Stimulated activated CD4-positive, alpha-beta T cell treated with anti-CD3 and anti-CD28 coated beads, Interleukin-12 subunit alpha, Interleukin-12 subunit beta, amount 100 ng/mL, for 24 hours (primary cell): ENCODE results near the gene TDRD3.
"Not testable (repeated sequence)": the region's sequence is repeated elsewhere in the genome, so short reads cannot be mapped to it uniquely, and the experiment has no call there.

ENCODE experiments used
- DNase-seq, 2 experiments: peaks; one replicate each; pipeline ENCODE4 v3.0.0-alpha.2; 2020; ENCODE audit warnings: low read depth in 2 of 2

TDRD3 gene

DNA sequence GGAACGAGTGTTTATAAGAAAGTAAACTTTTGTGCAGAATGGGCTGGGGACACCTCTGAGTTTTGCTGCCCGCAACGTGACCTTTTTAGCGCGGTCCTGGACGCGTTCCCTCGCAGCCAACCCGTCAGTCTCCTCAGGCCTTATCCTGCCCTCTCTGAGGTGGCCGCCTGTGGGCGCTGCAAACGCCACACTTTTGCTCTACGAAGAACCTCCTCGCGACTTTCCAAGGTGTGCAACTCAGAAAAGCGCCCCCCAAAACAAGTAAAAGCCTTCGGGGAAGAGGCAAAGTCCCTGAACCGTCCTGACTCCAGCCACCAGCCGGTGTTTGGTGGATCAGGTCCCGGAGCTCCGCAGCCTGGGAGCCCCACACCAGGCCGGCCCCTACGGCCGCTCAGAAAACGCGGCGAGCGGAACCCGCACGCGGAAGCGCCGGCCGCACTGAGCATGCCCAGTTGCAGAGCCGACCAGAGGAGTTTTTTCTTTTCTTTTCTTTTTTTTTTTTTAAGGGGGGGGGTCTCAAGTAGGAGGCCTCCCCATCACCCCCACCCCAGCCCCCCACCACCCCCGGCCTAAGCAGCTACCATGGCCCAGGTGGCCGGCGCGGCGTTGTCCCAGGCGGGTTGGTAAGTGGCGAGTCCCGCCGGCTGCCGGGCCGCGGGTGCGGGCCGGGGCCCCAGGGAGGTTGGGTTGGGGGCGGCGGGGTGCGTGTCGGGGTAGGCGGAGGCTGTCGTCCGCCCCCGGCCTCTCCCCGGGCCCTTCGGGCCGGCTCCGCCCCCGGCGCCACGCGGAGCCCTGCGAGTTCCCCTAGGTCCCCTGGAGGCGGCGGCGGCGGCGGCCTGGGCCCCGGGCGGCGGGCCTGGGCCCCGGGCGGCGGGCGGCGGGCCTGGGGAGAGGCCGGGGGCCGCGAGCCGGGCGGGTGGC is at the start of gene TDRD3:
TSS of gene TDRD3 (plus strand) at position 438 of the 921 bp plus-strand sequence. CDS start at position 583, 145 bp downstream.
- DNase-seq: peak; percentile 55 to 68

- no peak for DNase-seq
These were observed 49.3 kb upstream of the TDRD3 start for GRCh38 chr13:60347690-60348089.

DNA sequence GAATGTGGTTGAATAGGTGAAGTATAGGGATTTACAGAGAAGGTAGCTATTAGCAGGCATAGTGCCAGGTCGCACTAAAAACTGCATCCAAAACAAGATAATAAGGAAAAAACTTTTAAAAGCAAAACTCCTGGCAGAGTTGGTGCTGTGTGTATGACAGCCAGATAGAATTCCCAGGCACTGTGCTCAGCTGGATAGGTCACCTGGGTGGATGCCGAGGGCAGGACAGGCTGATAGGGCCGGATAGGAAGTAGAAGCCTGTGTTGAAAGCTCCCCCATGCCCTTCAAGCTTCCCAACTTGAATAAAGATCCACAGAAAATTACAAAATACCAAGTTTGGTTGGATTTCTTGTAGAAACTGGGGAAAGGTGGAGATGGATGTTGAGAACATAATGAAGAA is 48.9 kb upstream of the TDRD3 start:
- no peak for DNase-seq

DNA sequence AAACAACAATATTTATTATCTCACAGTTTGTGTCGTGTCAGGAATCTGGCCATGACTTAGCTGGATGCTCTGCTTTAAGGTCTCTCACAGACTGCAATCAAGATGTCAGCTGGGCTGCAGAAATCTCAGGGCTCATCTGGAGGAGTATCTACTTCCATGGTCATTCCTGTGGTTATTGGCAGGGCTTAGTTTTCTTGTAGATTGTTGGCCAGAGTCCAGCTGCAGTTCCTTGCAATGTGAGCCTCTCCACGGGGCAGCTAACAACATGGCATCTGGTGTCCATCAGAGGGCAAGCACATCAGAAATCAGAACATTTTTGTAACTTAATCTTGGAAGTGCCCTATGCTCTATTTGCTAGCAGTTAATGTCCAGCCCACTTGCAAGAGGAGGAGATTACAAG is 45.7 kb upstream of the TDRD3 start:
- no peak for DNase-seq

GRCh38 chr13:60351855-60352615 is 45.0 kb upstream of the TDRD3 start:
- DNase-seq: no peak

GRCh38 chr13:60352644-60353043 is 44.4 kb upstream of the TDRD3 start:
- DNase-seq: no peak

- DNase-seq: no peak
These were observed 42.0 kb upstream of the TDRD3 start for GRCh38 chr13:60355056-60355455.

GRCh38 chr13:60356970-60357369 is 40.0 kb upstream of the TDRD3 start:
- DNase-seq: no peak

GRCh38 chr13:60358453-60358852 is 38.6 kb upstream of the TDRD3 start:
- no peak for DNase-seq

DNA sequence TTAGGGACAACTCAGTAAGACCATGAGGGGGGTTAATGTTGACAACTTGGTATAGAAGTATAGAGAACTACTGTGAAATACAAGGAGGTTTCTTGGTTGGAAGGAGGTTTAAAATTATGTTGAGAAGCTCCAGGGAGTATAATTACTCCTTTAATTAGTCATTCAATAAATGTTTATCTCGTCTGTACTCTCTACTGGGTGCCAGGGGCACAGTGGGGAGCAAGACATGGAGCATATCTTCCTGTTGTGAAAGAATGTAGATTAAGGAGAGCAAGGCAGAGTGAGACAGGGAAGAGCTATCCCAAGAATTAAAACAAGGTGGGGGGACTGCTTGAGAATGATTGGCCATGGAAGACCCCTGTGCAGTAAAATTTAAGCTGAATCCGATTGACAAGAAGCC is 33.7 kb upstream of the TDRD3 start:
- DNase-seq: no peak

- DNase-seq: no peak
These were observed 27.8 kb upstream of the TDRD3 start for GRCh38 chr13:60369242-60369641.

DNA sequence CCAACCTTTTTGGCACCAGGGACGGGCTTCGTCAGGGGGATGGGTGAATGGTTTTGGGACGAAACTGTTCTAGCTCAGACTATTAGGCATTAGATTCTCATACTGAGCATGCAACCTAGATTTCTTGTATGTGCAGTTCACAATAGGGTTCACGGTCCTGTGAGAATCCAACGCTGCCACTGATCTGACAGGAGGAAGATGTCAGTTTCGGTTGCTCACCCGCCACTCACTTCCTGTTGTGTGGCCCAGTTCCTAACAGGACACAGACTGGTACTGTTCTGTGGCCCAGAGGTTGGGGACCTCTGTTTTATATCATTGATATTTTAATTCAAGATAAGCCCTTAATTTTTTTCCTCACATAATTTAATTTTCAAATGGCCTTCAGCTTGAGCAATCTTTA is 26.7 kb upstream of the TDRD3 start:
- DNase-seq: no peak

DNA sequence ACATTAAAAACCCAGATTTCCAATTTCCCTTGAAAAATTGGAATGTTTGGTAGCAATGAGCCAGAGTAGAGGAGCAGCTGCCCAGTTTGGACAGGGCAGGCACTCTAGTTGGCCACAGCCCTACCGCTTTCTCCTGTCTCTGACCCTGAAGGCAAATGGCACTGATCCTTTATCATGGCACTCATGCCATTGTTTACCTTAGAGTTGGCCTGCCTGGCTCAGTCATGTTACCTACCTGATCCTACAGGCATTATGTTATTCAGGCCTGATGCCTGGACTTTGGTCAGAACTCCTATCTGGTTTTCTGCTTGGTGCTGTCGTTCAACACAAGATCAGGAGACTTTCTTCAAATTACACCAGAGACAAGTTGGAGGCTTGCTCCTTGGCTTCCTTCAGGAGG is 24.9 kb upstream of the TDRD3 start:
- DNase-seq: no peak

GRCh38 chr13:60379282-60379681 is 17.7 kb upstream of the TDRD3 start:
- not testable (repeated sequence) for DNase-seq

DNA sequence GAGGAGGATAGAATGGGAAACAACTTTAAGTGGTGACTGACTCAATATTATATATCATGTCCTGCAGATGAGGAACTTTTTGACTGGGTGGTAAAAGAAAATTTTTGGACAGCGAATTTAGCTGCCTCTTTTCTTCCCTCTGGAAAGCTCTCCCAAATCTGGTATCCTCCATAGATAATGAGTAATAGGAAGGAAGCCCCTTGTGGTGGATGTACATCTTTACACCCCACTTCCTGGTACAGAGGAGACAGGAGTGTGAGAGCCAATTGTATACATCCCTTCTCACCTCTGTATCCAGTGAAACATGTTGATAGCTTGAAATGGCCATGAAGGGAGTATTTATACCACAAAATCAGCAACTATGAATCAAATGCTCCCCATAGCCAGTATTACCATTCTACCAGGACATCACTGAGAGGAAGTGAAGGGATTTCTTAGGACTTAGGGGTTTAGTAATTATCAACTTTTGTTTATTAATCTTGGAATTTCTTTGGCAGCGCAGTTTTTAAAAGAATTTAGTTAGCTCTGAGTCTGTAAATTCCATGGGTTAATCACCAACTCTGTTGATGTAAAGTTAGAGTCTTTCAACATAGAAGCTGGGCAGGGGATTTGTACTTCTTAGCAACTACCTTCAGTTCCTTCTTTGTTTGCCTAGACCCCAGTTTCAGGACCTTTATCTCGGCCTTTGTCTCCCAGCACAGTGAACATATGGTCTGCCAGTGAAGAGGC is 17.0 kb upstream of the TDRD3 start:
- DNase-seq: no peak

- no peak for DNase-seq
These were observed 12.1 kb upstream of the TDRD3 start for GRCh38 chr13:60384911-60385310.

DNA sequence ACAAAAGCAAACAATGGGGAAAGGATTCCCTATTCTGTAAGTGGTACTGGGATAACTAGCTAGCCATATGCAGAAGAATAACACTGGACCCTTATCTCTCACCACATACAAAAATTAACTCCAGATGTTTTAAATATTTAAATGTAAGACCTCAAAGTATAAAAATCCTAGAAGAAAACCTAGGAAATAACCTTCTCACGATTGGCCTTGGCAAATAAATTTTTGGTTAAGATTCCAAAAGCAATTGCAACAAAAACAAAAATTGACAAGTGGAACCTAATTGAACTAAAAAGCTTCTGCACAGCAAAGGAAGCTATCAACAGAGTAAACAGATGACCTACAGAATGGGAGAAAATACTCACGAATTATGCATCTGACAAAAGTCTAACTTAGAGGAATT is 10.8 kb upstream of the TDRD3 start:
- no peak for DNase-seq

- DNase-seq: no peak
These were observed 4.9 kb upstream of the TDRD3 start for GRCh38 chr13:60392131-60392530.

- peak; percentile 79 to 81 for DNase-seq
These were observed 843 bp upstream of the TDRD3 start for GRCh38 chr13:60395971-60396782.

DNA sequence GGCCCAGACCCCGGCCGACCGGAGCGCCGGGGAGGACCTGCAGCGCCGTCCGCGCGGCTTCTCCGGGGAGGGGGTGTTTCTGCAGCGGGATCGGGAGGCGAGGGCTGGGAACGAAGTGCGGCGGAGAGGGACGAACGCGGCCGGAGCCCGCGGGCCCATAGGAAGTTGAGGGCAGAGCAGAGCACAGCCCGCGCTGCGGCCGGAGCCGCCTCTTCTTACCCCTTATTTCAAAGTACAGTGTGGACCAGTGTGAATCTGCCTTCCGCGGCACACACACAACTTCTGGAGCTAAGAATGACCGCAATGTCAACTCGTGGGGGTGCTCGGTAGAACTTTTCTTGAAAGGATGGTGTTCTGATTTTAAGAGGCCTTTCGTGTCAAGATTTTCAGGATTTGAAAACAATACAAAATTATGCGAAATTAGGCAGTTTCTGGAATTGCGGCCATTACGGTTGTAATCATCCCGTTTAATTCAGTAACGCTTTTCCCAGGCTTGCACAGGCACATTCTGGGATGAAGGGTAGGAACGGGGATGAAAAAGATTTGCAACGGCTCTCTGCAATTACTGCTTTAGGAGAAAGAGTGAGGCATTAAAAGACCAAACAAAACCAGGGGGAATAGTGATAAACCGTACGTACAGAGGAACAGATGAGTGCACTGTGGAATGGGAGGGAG is 821 bp downstream of the TDRD3 start:
- peak; percentile 17 to 33 for DNase-seq

DNA sequence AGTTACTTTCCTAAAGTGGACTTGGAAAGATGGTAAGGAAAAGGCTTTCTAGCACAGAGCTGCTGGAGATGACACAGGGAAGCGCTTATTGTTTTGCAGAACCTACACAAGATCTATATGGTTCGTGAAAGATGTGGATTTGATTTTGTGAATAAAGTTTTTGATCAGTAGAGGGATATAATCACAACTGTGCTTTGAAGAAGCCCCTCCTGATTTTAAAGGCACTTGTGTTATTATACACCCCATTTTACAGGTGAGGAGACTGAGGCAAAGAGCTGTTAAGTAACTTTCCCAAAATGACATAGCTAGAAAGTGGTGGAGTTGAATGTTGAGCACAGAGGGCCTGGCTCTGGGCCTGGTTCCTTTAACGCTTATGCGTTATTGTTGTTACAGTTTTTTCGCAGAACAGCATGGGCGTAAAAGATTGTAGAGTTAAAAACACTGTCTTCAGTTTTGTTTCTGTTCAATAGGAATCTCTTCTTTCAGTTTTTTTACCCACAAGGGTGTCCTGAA is 1.4 kb downstream of the TDRD3 start:
- no peak for DNase-seq
